IPS-15b (cell line): ENCODE measurements around the gene MAP2K4.

Experiments used
- H3K27me3 ChIP-seq: one replicate; pipeline ENCODE4 v1.6.1; 2013; ENCODE audit warnings: low read length; ENCODE audit not compliant: control insufficient read depth, insufficient read depth
- H3K36me3 ChIP-seq: one replicate; pipeline ENCODE4 v1.6.1; 2013; ENCODE audit warnings: low read length; ENCODE audit not compliant: control insufficient read depth, insufficient read depth
- H3K4me1 ChIP-seq: one replicate; pipeline ENCODE4 v1.6.1; 2013; ENCODE audit warnings: mild to moderate bottlenecking, low read length; ENCODE audit not compliant: control insufficient read depth, insufficient read depth
- H3K4me3 ChIP-seq: one replicate; pipeline ENCODE4 v1.5.1; 2013; ENCODE audit warnings: low read depth, low read length
- H3K9ac ChIP-seq: one replicate; pipeline ENCODE4 v1.6.1; 2013; ENCODE audit warnings: low read depth, mild to moderate bottlenecking, low read length
- H3K9me3 ChIP-seq: one replicate; pipeline ENCODE4 v1.6.1; 2013; ENCODE audit warnings: mild to moderate bottlenecking, low read length; ENCODE audit not compliant: control insufficient read depth, insufficient read depth

Gene MAP2K4

GRCh38 chr17:12068946-12069345 is 48.3 kb downstream of the MAP2K4 start:
- Histone ChIP-seq H3K9ac (no peak overlapping the region), H3K4me3 (no peak overlapping the region), H3K4me1 (no peaks in the 10 kb centered on the region), H3K27me3 (no peaks in the 10 kb centered on the region), H3K36me3 (no peaks in the 10 kb centered on the region), H3K9me3 (no peaks in the 10 kb centered on the region)

GRCh38 chr17:12070561-12070960 is 49.9 kb downstream of the MAP2K4 start:
- no peaks in the 10 kb centered on the region for H3K4me1 ChIP-seq
- no peak overlapping the region for H3K4me3 ChIP-seq
- no peaks in the 10 kb centered on the region for H3K9me3 ChIP-seq
- no peaks in the 10 kb centered on the region for H3K36me3 ChIP-seq
- no peaks in the 10 kb centered on the region for H3K27me3 ChIP-seq
- H3K9ac ChIP-seq = no peak overlapping the region

- no peaks in the 10 kb centered on the region for H3K9me3 ChIP-seq
- H3K4me1 ChIP-seq = no peaks in the 10 kb centered on the region
- no peaks in the 10 kb centered on the region for H3K36me3 ChIP-seq
- no peak overlapping the region for H3K4me3 ChIP-seq
- no peaks in the 10 kb centered on the region for H3K27me3 ChIP-seq
- H3K9ac ChIP-seq = no peak overlapping the region
These were observed 53.7 kb downstream of the MAP2K4 start for GRCh38 chr17:12074346-12074745.

GRCh38 chr17:12077773-12078172 is 57.1 kb downstream of the MAP2K4 start:
- Histone ChIP-seq H3K9me3 (no peaks in the 10 kb centered on the region), H3K36me3 (no peaks in the 10 kb centered on the region), H3K9ac (no peak overlapping the region), H3K4me3 (no peak overlapping the region), H3K27me3 (no peaks in the 10 kb centered on the region), H3K4me1 (no peaks in the 10 kb centered on the region)

GRCh38 chr17:12078791-12079190 is 58.1 kb downstream of the MAP2K4 start:
- Histone ChIP-seq H3K9me3 (no peaks in the 10 kb centered on the region), H3K4me1 (no peaks in the 10 kb centered on the region), H3K36me3 (no peaks in the 10 kb centered on the region), H3K4me3 (no peak overlapping the region), H3K27me3 (no peaks in the 10 kb centered on the region), H3K9ac (no peak overlapping the region)

GRCh38 chr17:12081720-12082119 is 61.0 kb downstream of the MAP2K4 start:
- Histone ChIP-seq H3K4me1 (no peaks in the 10 kb centered on the region), H3K36me3 (no peaks in the 10 kb centered on the region), H3K27me3 (no peaks in the 10 kb centered on the region), H3K4me3 (no peak overlapping the region), H3K9me3 (no peaks in the 10 kb centered on the region), H3K9ac (no peak overlapping the region)

- Histone ChIP-seq H3K9me3 (no peaks in the 10 kb centered on the region), H3K27me3 (no peaks in the 10 kb centered on the region), H3K36me3 (no peaks in the 10 kb centered on the region), H3K9ac (no peak overlapping the region), H3K4me3 (no peak overlapping the region), H3K4me1 (no peaks in the 10 kb centered on the region)
These were observed 64.6 kb downstream of the MAP2K4 start for GRCh38 chr17:12085076-12085949.

GRCh38 chr17:12088035-12088434 is 67.4 kb downstream of the MAP2K4 start:
- H3K27me3 ChIP-seq = no peaks in the 10 kb centered on the region
- no peak overlapping the region for H3K4me3 ChIP-seq
- no peaks in the 10 kb centered on the region for H3K36me3 ChIP-seq
- H3K9ac ChIP-seq = no peak overlapping the region
- H3K4me1 ChIP-seq = no peaks in the 10 kb centered on the region
- no peaks in the 10 kb centered on the region for H3K9me3 ChIP-seq

- Histone ChIP-seq H3K9ac (no peak overlapping the region), H3K4me1 (no peaks in the 10 kb centered on the region), H3K4me3 (no peak overlapping the region), H3K9me3 (no peaks in the 10 kb centered on the region), H3K27me3 (no peaks in the 10 kb centered on the region), H3K36me3 (no peaks in the 10 kb centered on the region)
These were observed 69.2 kb downstream of the MAP2K4 start for GRCh38 chr17:12089809-12090384.

GRCh38 chr17:12094336-12094735 is 73.7 kb downstream of the MAP2K4 start:
- no peaks in the 10 kb centered on the region for H3K4me1 ChIP-seq
- H3K36me3 ChIP-seq = no peaks in the 10 kb centered on the region
- H3K9ac ChIP-seq = no peak overlapping the region
- H3K27me3 ChIP-seq = no peaks in the 10 kb centered on the region
- no peak overlapping the region for H3K4me3 ChIP-seq
- H3K9me3 ChIP-seq = no peaks in the 10 kb centered on the region

GRCh38 chr17:12095522-12095921 is 74.8 kb downstream of the MAP2K4 start:
- Histone ChIP-seq H3K9ac (no peak overlapping the region), H3K36me3 (no peaks in the 10 kb centered on the region), H3K4me3 (no peak overlapping the region), H3K4me1 (no peaks in the 10 kb centered on the region), H3K27me3 (no peaks in the 10 kb centered on the region), H3K9me3 (no peaks in the 10 kb centered on the region)

- H3K27me3 ChIP-seq = no peaks in the 10 kb centered on the region
- H3K4me3 ChIP-seq = no peak overlapping the region
- H3K4me1 ChIP-seq = no peaks in the 10 kb centered on the region
- H3K36me3 ChIP-seq = no peaks in the 10 kb centered on the region
- no peaks in the 10 kb centered on the region for H3K9me3 ChIP-seq
- H3K9ac ChIP-seq = no peak overlapping the region
These were observed 76.6 kb downstream of the MAP2K4 start for GRCh38 chr17:12097326-12097725.
